ENCODE measurements around the gene NOD1. TPM values are rescaled to one million over a fixed set of nuclear protein-coding genes. Genes with fewer than 3 reads are reported as not detected.

The NOD1 gene
- polyA plus RNA-seq, 2 of the 4 experiments (the other 2 are of a cell fraction): 4.8 to 6.5 TPM

- no peak overlapping the region for H3K4me2 ChIP-seq
- no peaks in the 10 kb centered on the region for H3K9me3 ChIP-seq
- ATAC-seq (no peak), DNase-seq (ENCODE audit: low read depth in 1 of 2, low spot score in 1 of 2) (no peak), FAIRE-seq (no peak)
- CTCF ChIA-PET: no interaction called here
- no peak overlapping the region for H3K4me3 ChIP-seq
- TF ChIP-seq BHLHE40 (IDR thresholded peaks at IDR 0.05; ENCODE audit: low read depth, low read length): no peak
- no peak for TF ChIP-seq SMC3 (IDR thresholded peaks at IDR 0.05)
- TF ChIP-seq CHD4 (IDR thresholded peaks at IDR 0.05; ENCODE audit: borderline replicate concordance): no peak
- no peak for TF ChIP-seq RCOR1 (IDR thresholded peaks at IDR 0.05; ENCODE audit: low read depth, low read length)
- no peak for TF ChIP-seq JUN (IDR thresholded peaks at IDR 0.05)
- no peak for TF ChIP-seq TP53 (CRISPR knock-in tag; IDR thresholded peaks at IDR 0.05)
- no peak for TF ChIP-seq KDM1A (IDR thresholded peaks at IDR 0.05; ENCODE audit: low read depth)
- TF ChIP-seq CBX2 (IDR thresholded peaks at IDR 0.05; ENCODE audit: borderline replicate concordance, low read depth): no peak
- H3K4me1 ChIP-seq: peaks cover 64% of the 10 kb centered on the region
- POLR2A ChIA-PET: no interaction called here
- WGBS (ENCODE audit: missing lambda C conversion rate): 78% methylated on average over 4 of the region's 4 CpGs
- H3K27ac ChIP-seq: peak overlapping the region in 1 of 2 experiments; percentile 87; a peak in 1 of 6 replicates
Observed at GRCh38 chr7:30472784-30473775, 5.5 kb downstream of the NOD1 start.

- no peak overlapping the region for H3K4me2 ChIP-seq
- H3K4me3 ChIP-seq: no peak overlapping the region
- ATAC-seq (no peak), FAIRE-seq (no peak), DNase-seq (ENCODE audit: low read depth in 1 of 2, low spot score in 1 of 2) (no peak)
- TF ChIP-seq JUNB (IDR thresholded peaks at IDR 0.05): no peak
- no peak for TF ChIP-seq CTCF (IDR thresholded peaks at IDR 0.05)
- ChIA-PET CTCF (interaction anchor here (1.2 kb wide), 1 partner anchor 76 kb away, joined by 3 read pairs; no protein-coding TSS in a partner anchor), POLR2A (no interaction called here)
- peak overlapping the region; percentile 60 to 87; a peak in 3 of 6 replicates for H3K27ac ChIP-seq
- H3K4me1 ChIP-seq: peaks cover 59% of the 10 kb centered on the region
- no peaks in the 10 kb centered on the region for H3K9me3 ChIP-seq
- 76% methylated on average over 4 of the region's 4 CpGs for WGBS (ENCODE audit: missing lambda C conversion rate)
Observed at GRCh38 chr7:30472081-30472783, 6.4 kb downstream of the NOD1 start.

- FAIRE-seq (no peak), DNase-seq (ENCODE audit: low read depth in 1 of 2, low spot score in 1 of 2) (no peak), ATAC-seq (peak in 1 of 2 experiments; percentile 3; a peak in 2 of 6 replicates)
- WGBS (ENCODE audit: missing lambda C conversion rate): 76% methylated on average over 2 of the region's 2 CpGs
- ChIA-PET CTCF (interaction anchor here (1.0 to 1.2 kb wide), 3 partner anchors 11 to 75 kb away, joined by 3 to 4 read pairs (median 3); no protein-coding TSS in a partner anchor), POLR2A (no interaction called here)
- TF ChIP-seq MAFK (IDR thresholded peaks at IDR 0.05; ENCODE audit: partially characterized antibody): no peak
- no peak for TF ChIP-seq CBX8 (IDR thresholded peaks at IDR 0.05)
- no peak for TF ChIP-seq RFX5 (IDR thresholded peaks at IDR 0.05)
- TF ChIP-seq POLR2A (IDR thresholded peaks at IDR 0.05; ENCODE audit: low read length): no peak
- TF ChIP-seq ELK1 (IDR thresholded peaks at IDR 0.05; ENCODE audit: low read depth, low read length): no peak
- TF ChIP-seq HEYL (CRISPR knock-in tag; IDR thresholded peaks at IDR 0.05): no peak
- no peak for TF ChIP-seq RAD21 (conservative IDR thresholded peaks at IDR 0.05 in 1 of 2, IDR thresholded peaks at IDR 0.05 in 1 of 2)
- no peak for TF ChIP-seq NFE2L2 (conservative IDR thresholded peaks at IDR 0.05; ENCODE audit: low read length)
- no peak for TF ChIP-seq EHMT2 (IDR thresholded peaks at IDR 0.05; ENCODE audit: low read depth)
- no peak for TF ChIP-seq POLR2AphosphoS2 (conservative IDR thresholded peaks at IDR 0.05; ENCODE audit: low read length)
- no peak for TF ChIP-seq ZNF302 (CRISPR knock-in tag; IDR thresholded peaks at IDR 0.05)
- TF ChIP-seq USF2 (IDR thresholded peaks at IDR 0.05): no peak
- no peak for TF ChIP-seq GATA3 (IDR thresholded peaks at IDR 0.05; ENCODE audit: borderline replicate concordance)
- TF ChIP-seq SMC3 (IDR thresholded peaks at IDR 0.05): no peak
- no peak for TF ChIP-seq ZSCAN20 (CRISPR knock-in tag; IDR thresholded peaks at IDR 0.05)
- no peak for TF ChIP-seq FOSL2 (IDR thresholded peaks at IDR 0.05)
- TF ChIP-seq FOSL2 (CRISPR knock-in tag; IDR thresholded peaks at IDR 0.05): no peak
- no peak for TF ChIP-seq RARB (CRISPR knock-in tag; IDR thresholded peaks at IDR 0.05)
- no peaks in the 10 kb centered on the region for H3K9me3 ChIP-seq
- peak overlapping the region; percentile 60 to 87; a peak in 5 of 6 replicates for H3K27ac ChIP-seq
- H3K4me1 ChIP-seq: peaks cover 62% of the 10 kb centered on the region
- no peak overlapping the region for H3K4me3 ChIP-seq
- H3K4me2 ChIP-seq: peak overlapping the region; percentile 50; the same call in 2 of the 3 replicates
Observed at GRCh38 chr7:30471205-30471604, 7.4 kb downstream of the NOD1 start.

Data from A549 (cell line).